Ishikawa (cell line): Measurements from ENCODE around the gene NDUFB2.

Experiments
- EP300 ChIP-seq: IDR thresholded peaks from 2 replicates; pipeline ENCODE4 v1.6.1; 2012; ENCODE audit warnings: borderline replicate concordance
- FOXM1 ChIP-seq: IDR thresholded peaks from 2 replicates; pipeline ENCODE4 v1.6.1; 2012; ENCODE audit warnings: low read depth, borderline replicate concordance
- TAF1 ChIP-seq: IDR thresholded peaks from 2 replicates; pipeline ENCODE4 v1.6.1; 2012; ENCODE audit warnings: low read depth, mild to moderate bottlenecking
- TF ChIP-seq, protein P1 (sequence below): IDR thresholded peaks from 2 replicates; pipeline ENCODE4 v1.6.1; 2012

DNA sequence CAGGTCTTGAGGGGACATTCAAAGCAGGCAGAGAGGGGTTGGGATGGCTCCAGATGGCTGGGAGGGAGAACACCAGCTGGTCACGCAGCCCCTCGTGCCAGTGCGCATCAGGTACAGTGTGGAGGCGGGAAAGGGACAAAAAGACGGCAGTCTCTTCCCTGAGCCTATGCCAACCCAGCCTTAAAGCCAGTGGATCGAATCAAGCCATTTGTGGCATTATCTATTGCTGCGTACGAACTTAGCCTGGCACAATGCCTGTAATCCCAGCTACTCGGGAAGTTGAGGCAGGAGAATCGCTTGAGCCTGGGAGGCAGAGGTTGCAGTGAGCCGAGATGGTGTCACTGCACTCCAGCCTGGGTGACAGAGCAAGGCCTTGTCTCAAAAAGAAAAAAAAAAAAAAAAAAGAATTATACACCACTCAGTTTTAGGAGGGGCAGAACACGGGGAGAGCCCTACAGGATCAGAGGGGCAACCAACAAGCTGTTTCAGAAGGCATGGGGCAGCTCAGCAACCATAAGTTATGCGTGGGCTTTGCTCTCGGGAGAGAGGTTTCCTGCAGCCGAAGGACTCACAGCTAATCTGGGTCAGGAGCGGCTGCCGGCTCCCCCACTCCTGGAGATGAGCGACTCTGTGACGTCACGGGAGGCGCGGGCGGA, 356 bp upstream of the NDUFB2 start:
- no peak for TF ChIP-seq FOXM1
- TF ChIP-seq, protein P1, sequence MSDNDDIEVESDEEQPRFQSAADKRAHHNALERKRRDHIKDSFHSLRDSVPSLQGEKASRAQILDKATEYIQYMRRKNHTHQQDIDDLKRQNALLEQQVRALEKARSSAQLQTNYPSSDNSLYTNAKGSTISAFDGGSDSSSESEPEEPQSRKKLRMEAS = no peak
- TF ChIP-seq EP300 = no peak
- TF ChIP-seq TAF1 = peak; percentile 55; the same call in 1 of the 2 replicates
